HCT116 (cell line): ENCODE data around the gene SACM1L. TPM values are rescaled to one million over a fixed set of nuclear protein-coding genes. Genes with fewer than 3 reads are reported as not detected.

Source experiments
- ATAC-seq: fragments of 200-7000 bp; cut with Tn5 transposase; 2 replicates; pipeline ENCODE4 v1.9.1; 2020; ENCODE audit warnings: mild to moderate bottlenecking, moderate library complexity
- BruUV-seq: library from RNA; stranded (reverse); fragments of 400-500 nt; replicated peaks from 2 replicates; lab custom pipeline; 2021; lab: Mats Ljungman, UMichigan
- CTCF ChIA-PET: fragments of 300-600 bp; sonication (Branson Sonifier 250); formaldehyde crosslinking; loops from one replicate; lab custom pipeline; 2021; ENCODE audit warnings: antibody characterized with exemption; lab: Charles Lee
- POLR2A ChIA-PET: fragments of 300-600, 350-600 bp; sonication (Branson Sonifier 250); formaldehyde crosslinking; loops from one replicate; lab custom pipeline; 2021; ENCODE audit warnings: antibody characterized with exemption; lab: Charles Lee
- RAD21 ChIA-PET, 2 experiments: fragments of 300-600 bp; sonication (Branson Sonifier 250); formaldehyde crosslinking; loops; one replicate each; lab custom pipeline; 2023; ENCODE audit warnings: low total read pairs in 2 of 2; ENCODE audit not compliant: uncharacterized antibody in 2 of 2, unreplicated experiment in 2 of 2, low non-redundant PET in 1 of 2; lab: Charles Lee
- DNase-seq: peaks from one replicate; pipeline ENCODE4 v3.0.0-alpha.2; 2010; ENCODE audit warnings: low read depth, low spot score
- H2AFZ ChIP-seq: fragments of 200-600 bp; shearing (Covaris generic), sonication (generic); 2 replicates; pipeline ENCODE4 v1.6.1; 2017; ENCODE audit warnings: low read depth, mixed run types, mixed read lengths, antibody characterized with exemption, low read length; ENCODE audit not compliant: poor library complexity, severe bottlenecking
- H3K27ac ChIP-seq: 2 replicates; pipeline ENCODE4 v1.5.1; 2012; ENCODE audit warnings: low read depth, low read length
- H3K27me3 ChIP-seq: fragments of 200-600 bp; sonication (generic); 2 replicates; pipeline ENCODE4 v1.6.1; 2016; ENCODE audit warnings: mixed run types, low read length, mixed read lengths; ENCODE audit not compliant: insufficient read depth
- H3K36me3 ChIP-seq, 2 experiments: fragments of 200-500 bp in 1 of 2; fragments of 200-600 bp in 1 of 2; sonication (Bioruptor generic) in 1 of 2; sonication (generic) in 1 of 2; 2 replicates each; pipeline versions ENCODE4 v1.5.1 to v1.6.1; 2014 to 2016; ENCODE audit warnings: low read length in 2 of 2, inconsistent platforms in 1 of 2, mixed read lengths in 1 of 2, mixed run types in 1 of 2; ENCODE audit not compliant: insufficient read depth in 2 of 2, control insufficient read depth in 1 of 2
- H3K4me1 ChIP-seq, 2 experiments: fragments of 200-600 bp in 1 of 2; sonication (generic) in 1 of 2; 2 replicates each; pipeline versions ENCODE4 v1.5.1 to v1.6.1; 2012 to 2017; ENCODE audit warnings: low read length in 2 of 2, inconsistent platforms in 1 of 2, mild to moderate bottlenecking in 1 of 2, mixed read lengths in 1 of 2, mixed run types in 1 of 2, moderate library complexity in 1 of 2; ENCODE audit not compliant: insufficient read depth in 2 of 2, control insufficient read depth in 1 of 2
- H3K4me2 ChIP-seq: fragments of 200-600 bp; sonication (generic); 2 replicates; pipeline ENCODE4 v1.6.1; 2017; ENCODE audit warnings: mixed run types, low read length, mixed read lengths
- H3K4me3 ChIP-seq, 2 experiments: fragments of 200-600 bp in 1 of 2; sonication (generic) in 1 of 2; replicated peaks in 1 of 2; 2 replicates each; pipeline ENCODE4 v1.5.1; 2011 to 2016; ENCODE audit warnings: low read length in 2 of 2, control low read depth in 1 of 2, low read depth in 1 of 2, mild to moderate bottlenecking in 1 of 2, mixed read lengths in 1 of 2, mixed run types in 1 of 2
- H3K79me2 ChIP-seq: fragments of 200-600 bp; sonication (generic); 2 replicates; pipeline ENCODE4 v1.6.1; 2017; ENCODE audit warnings: mild to moderate bottlenecking, mixed run types, low read length, moderate library complexity, mixed read lengths; ENCODE audit not compliant: insufficient read depth
- H3K9ac ChIP-seq: fragments of 200-600 bp; sonication (generic); 2 replicates; pipeline ENCODE4 v1.6.1; 2016; ENCODE audit warnings: low read length, mixed read lengths
- H3K9me2 ChIP-seq: fragments of 200-600 bp; sonication (generic), shearing (Covaris generic); 2 replicates; pipeline ENCODE4 v1.6.1; 2017; ENCODE audit warnings: mixed run types, mild to moderate bottlenecking, moderate library complexity; ENCODE audit not compliant: insufficient read depth
- H3K9me3 ChIP-seq, 2 experiments: fragments of 200-500 bp in 1 of 2; fragments of 200-600 bp in 1 of 2; sonication (Bioruptor generic) in 1 of 2; sonication (generic) in 1 of 2; 2 replicates each; pipeline ENCODE4 v1.6.1; 2014 to 2017; ENCODE audit warnings: low read length in 2 of 2, mixed read lengths in 2 of 2, inconsistent platforms in 1 of 2, low read depth in 1 of 2, mild to moderate bottlenecking in 1 of 2, mixed run types in 1 of 2, moderate library complexity in 1 of 2; ENCODE audit not compliant: control insufficient read depth in 1 of 2, insufficient read depth in 1 of 2
- H4K20me1 ChIP-seq: fragments of 200-600 bp; sonication (generic), shearing (Covaris generic); 2 replicates; pipeline ENCODE4 v1.6.1; 2017; ENCODE audit warnings: mixed run types, mild to moderate bottlenecking, moderate library complexity; ENCODE audit not compliant: insufficient read depth
- CBX3 ChIP-seq: IDR thresholded peaks from 2 replicates; pipeline ENCODE4 v1.6.1; 2012; ENCODE audit warnings: low read depth
- CTCF ChIP-seq, 3 experiments: fragments of 200-600 bp in 1 of 3; sonication (generic) in 1 of 3; IDR thresholded peaks in 2 of 3; conservative IDR thresholded peaks in 1 of 3; 2 replicates each; pipeline ENCODE4 v1.5.1; 2012 to 2017; ENCODE audit warnings: low read depth in 2 of 3, low read length in 2 of 3, antibody characterized with exemption in 1 of 3, borderline replicate concordance in 1 of 3, control low read depth in 1 of 3, mild to moderate bottlenecking in 1 of 3, mixed read lengths in 1 of 3, mixed run types in 1 of 3, moderate library complexity in 1 of 3; ENCODE audit not compliant: insufficient read depth in 1 of 3
- ELF1 ChIP-seq: IDR thresholded peaks from 2 replicates; pipeline ENCODE4 v1.6.1; 2012; ENCODE audit warnings: low read depth, borderline replicate concordance
- FOSL1 ChIP-seq: IDR thresholded peaks from 2 replicates; pipeline ENCODE4 v1.6.1; 2012; ENCODE audit warnings: low read depth
- MAX ChIP-seq: IDR thresholded peaks from 2 replicates; pipeline ENCODE4 v1.6.1; 2012
- POLR2A ChIP-seq: IDR thresholded peaks from 2 replicates; pipeline ENCODE4 v1.7.0; 2011; ENCODE audit warnings: borderline replicate concordance; ENCODE audit not compliant: insufficient read depth, insufficient read length; ENCODE audit errors: extremely low read depth
- ZFX ChIP-seq: fragments of 450-650 bp; IDR thresholded peaks from 2 replicates; pipeline ENCODE4 v1.6.1; 2017
- ZNF274 ChIP-seq: fragments of 200-500 bp; sonication (Bioruptor generic); IDR thresholded peaks from 2 replicates; pipeline ENCODE4 v1.6.1; 2014; ENCODE audit warnings: mild to moderate bottlenecking, low read depth, low read length, inconsistent platforms
- intact Hi-C: fragments of 100-400 bp; cut with micrococcal nuclease; formaldehyde crosslinking; loops from 2 replicates; pipeline ENCODE4 v1.10.0; 2022
- total RNA-seq: library from RNA; stranded (reverse); gene quantifications from one replicate; pipeline ENCODE4 v1.2.1, GENCODE V29; 2021; ENCODE audit not compliant: unreplicated experiment

SACM1L gene
- total RNA-seq, 1 experiment from 2014 or later = 27.3 TPM

- ChIA-PET POLR2A (no interaction called here), CTCF (no interaction called here)
- no peak for DNase-seq
These were observed 85.7 kb downstream of the SACM1L start for GRCh38 chr3:45774581-45775521.

More at GRCh38 chr3:45774581-45775521, 85.7 kb downstream of the SACM1L start:
- intact Hi-C loops = no loop called here
- Histone ChIP-seq H3K9me2 (no peaks in the 10 kb centered on the region), H3K36me3 (no peaks in the 10 kb centered on the region), H3K4me3 (no peak overlapping the region), H3K9ac (no peak overlapping the region), H4K20me1 (no peaks in the 10 kb centered on the region), H3K9me3 (no peaks in the 10 kb centered on the region), H3K27me3 (no peaks in the 10 kb centered on the region), H3K4me1 (peaks cover 9 to 12% of the 10 kb centered on the region in 2 experiments; a peak in 3 of 4 replicates), H3K79me2 (no peaks in the 10 kb centered on the region), H2AFZ (no peak overlapping the region), H3K27ac (no peak overlapping the region), H3K4me2 (no peak overlapping the region)
- RAD21 ChIA-PET = no interaction called here
- TF ChIP-seq ZFX (no peak), CTCF (IDR thresholded peaks at IDR 0.05 in 2 of 3, conservative IDR thresholded peaks at IDR 0.05 in 1 of 3; ENCODE audit: borderline replicate concordance in 1 of 3, insufficient read depth in 1 of 3, low read depth in 2 of 3, low read length in 2 of 3) (no peak), ZNF274 (no peak), MAX (no peak), ELF1 (no peak), POLR2A (no peak), FOSL1 (no peak), CBX3 (no peak)
- no peak for ATAC-seq
- BruUV-seq = no TSS peak
